ENCODE data around the gene TBC1D4.

The TBC1D4 gene

GRCh38 chr13:75324413-75324940, 157.5 kb downstream of the TBC1D4 start:
- DNase-seq (ENCODE audit: low read depth, low spot score), result no peak
- TF ChIP-seq, protein P1, sequence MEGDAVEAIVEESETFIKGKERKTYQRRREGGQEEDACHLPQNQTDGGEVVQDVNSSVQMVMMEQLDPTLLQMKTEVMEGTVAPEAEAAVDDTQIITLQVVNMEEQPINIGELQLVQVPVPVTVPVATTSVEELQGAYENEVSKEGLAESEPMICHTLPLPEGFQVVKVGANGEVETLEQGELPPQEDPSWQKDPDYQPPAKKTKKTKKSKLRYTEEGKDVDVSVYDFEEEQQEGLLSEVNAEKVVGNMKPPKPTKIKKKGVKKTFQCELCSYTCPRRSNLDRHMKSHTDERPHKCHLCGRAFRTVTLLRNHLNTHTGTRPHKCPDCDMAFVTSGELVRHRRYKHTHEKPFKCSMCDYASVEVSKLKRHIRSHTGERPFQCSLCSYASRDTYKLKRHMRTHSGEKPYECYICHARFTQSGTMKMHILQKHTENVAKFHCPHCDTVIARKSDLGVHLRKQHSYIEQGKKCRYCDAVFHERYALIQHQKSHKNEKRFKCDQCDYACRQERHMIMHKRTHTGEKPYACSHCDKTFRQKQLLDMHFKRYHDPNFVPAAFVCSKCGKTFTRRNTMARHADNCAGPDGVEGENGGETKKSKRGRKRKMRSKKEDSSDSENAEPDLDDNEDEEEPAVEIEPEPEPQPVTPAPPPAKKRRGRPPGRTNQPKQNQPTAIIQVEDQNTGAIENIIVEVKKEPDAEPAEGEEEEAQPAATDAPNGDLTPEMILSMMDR (IDR thresholded peaks at IDR 0.05; ENCODE audit: insufficient read depth, low read length, missing control alignments), result no peak
- ChIA-PET POLR2A (no interaction called here), CTCF (no interaction called here)
- H3K4me3 ChIP-seq (ENCODE audit: low read depth, low read length), result no peak overlapping the region

DNA sequence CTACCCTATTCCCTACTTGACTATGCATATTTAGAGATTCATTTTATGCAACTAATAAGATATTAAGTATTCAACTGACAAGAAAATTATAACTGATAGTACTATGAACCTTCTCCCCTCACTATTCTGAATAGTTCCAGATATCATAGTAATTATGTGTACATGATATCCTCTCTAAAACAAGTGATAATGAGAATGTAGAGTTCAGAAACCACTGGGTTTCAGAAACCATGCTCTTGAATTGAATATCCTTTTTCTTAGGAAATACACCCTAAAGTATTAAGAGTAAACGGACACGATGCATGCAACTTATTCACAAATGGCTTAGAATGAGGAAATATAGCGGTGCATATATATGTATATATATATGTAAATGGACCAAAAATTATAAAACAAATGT, 160.9 kb downstream of the TBC1D4 start:
- no peak for DNase-seq (ENCODE audit: low read depth, low spot score)
- TF ChIP-seq, protein P1 (IDR thresholded peaks at IDR 0.05; ENCODE audit: insufficient read depth, low read length, missing control alignments), result no peak
- ChIA-PET CTCF (no interaction called here), POLR2A (no interaction called here)
- H3K4me3 ChIP-seq (ENCODE audit: low read depth, low read length), result no peak overlapping the region

DNA sequence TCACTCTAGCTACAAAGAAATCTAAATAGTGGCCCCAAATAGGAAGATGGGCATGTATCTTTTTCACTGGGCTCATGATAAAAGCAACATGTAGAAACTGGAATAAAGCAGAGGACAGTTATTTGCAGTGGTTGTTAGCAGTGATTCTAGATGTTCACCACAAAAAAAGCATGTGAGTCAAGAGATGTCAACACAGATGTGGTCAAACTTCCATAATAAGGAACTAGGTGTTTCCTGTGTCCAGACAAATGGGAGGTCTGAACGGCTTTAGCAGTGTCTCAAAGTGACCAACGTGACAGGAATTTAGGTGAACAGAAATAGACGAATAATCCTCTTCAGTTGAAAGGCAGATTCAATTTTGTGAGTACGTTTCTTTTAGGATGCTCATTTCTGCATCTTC, 162.7 kb downstream of the TBC1D4 start:
- no peak for DNase-seq (ENCODE audit: low read depth, low spot score)
- ChIA-PET CTCF (no interaction called here), POLR2A (no interaction called here)
- no peak overlapping the region for H3K4me3 ChIP-seq (ENCODE audit: low read depth, low read length)
- TF ChIP-seq, protein P1 (IDR thresholded peaks at IDR 0.05; ENCODE audit: insufficient read depth, low read length, missing control alignments), result no peak

GRCh38 chr13:75318138-75318833, 163.7 kb downstream of the TBC1D4 start:
- DNase-seq (ENCODE audit: low read depth, low spot score), result no peak
- TF ChIP-seq, protein P1 (IDR thresholded peaks at IDR 0.05; ENCODE audit: insufficient read depth, low read length, missing control alignments), result no peak
- H3K4me3 ChIP-seq (ENCODE audit: low read depth, low read length), result no peak overlapping the region
- CTCF ChIA-PET, result no interaction called here
- POLR2A ChIA-PET, result no interaction called here

DNA sequence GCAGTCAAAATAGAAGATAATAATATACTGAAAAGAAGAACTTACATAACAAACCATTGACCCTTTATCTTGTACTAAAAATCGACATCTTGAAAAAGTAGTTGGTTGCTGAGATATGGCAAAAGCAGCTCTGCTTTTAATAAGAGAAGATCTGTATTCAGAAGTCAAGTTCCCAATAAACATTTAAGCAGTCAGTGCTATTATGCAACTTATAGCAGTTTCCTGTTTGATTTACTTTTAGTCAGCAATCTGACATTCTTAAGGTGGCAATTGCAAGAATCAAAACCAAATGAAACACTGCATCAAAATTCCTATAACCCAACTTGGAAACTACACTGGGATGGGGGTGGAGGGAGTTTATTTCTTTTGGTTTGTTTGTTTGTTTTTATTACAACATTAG, 165.5 kb downstream of the TBC1D4 start:
- TF ChIP-seq, protein P1 (IDR thresholded peaks at IDR 0.05; ENCODE audit: insufficient read depth, low read length, missing control alignments), result no peak
- CTCF ChIA-PET, result interaction anchor here (1.2 kb wide), 2 partner anchors 14 to 58 kb away, joined by 3 read pairs; no protein-coding TSS in a partner anchor
- DNase-seq (ENCODE audit: low read depth, low spot score), result no peak
- POLR2A ChIA-PET, result no interaction called here
- H3K4me3 ChIP-seq (ENCODE audit: low read depth, low read length), result no peak overlapping the region

DNA sequence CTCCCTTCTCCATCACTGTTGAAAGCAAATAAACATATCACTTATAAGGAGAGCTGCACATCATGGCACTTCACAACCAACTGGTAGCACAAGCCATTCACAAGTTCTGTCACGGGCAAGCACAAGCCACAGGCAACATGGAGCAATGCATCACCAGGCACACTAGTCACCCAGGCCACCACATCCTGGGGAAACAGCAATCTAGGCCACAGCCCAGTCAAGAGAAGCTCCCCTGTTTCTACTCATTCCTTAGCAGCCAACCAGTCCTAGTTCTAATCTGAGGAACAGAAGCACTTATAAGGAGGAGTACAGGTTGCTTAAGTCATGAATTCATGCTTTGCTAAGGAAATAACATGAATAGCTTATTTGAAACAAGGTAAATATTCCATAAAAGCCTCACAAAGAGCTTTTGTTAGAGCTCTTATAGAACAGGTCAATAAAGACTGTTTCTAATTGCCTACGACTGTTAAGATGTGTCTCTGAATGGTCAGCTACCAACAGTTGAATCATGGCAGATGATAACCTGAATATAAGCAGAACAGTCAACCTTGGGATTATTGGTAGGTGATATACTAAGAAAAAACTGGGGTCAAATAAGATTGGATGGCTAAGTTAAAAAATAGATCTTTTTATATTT, 169.0 kb downstream of the TBC1D4 start:
- no peak for DNase-seq (ENCODE audit: low read depth, low spot score)
- ChIA-PET CTCF (interaction anchor here (1.1 kb wide), 1 partner anchor 12 kb away, joined by 3 read pairs; no protein-coding TSS in a partner anchor), POLR2A (interaction anchor here (0.7 kb wide), 1 partner anchor 670 kb away, joined by 3 read pairs; no protein-coding TSS in a partner anchor)
- H3K4me3 ChIP-seq (ENCODE audit: low read depth, low read length), result no peak overlapping the region
- TF ChIP-seq, protein P1 (IDR thresholded peaks at IDR 0.05; ENCODE audit: insufficient read depth, low read length, missing control alignments), result no peak
